IPS-18c (cell line): ENCODE results near the gene SPTAN1.
A peak's percentile ranks its signal among the peaks of the same experiment; 100 is the strongest.

ENCODE experiments used
- H3K4me3 ChIP-seq: 2 replicates; pipeline ENCODE4 v1.7.0; 2013; ENCODE audit warnings: low read depth, mild to moderate bottlenecking, low read length, moderate library complexity; ENCODE audit not compliant: insufficient read depth
- H3K9me3 ChIP-seq: one replicate; pipeline ENCODE4 v1.6.1; 2013; ENCODE audit warnings: mild to moderate bottlenecking, low read length, moderate library complexity; ENCODE audit not compliant: control insufficient read depth, insufficient read depth

Gene SPTAN1

DNA sequence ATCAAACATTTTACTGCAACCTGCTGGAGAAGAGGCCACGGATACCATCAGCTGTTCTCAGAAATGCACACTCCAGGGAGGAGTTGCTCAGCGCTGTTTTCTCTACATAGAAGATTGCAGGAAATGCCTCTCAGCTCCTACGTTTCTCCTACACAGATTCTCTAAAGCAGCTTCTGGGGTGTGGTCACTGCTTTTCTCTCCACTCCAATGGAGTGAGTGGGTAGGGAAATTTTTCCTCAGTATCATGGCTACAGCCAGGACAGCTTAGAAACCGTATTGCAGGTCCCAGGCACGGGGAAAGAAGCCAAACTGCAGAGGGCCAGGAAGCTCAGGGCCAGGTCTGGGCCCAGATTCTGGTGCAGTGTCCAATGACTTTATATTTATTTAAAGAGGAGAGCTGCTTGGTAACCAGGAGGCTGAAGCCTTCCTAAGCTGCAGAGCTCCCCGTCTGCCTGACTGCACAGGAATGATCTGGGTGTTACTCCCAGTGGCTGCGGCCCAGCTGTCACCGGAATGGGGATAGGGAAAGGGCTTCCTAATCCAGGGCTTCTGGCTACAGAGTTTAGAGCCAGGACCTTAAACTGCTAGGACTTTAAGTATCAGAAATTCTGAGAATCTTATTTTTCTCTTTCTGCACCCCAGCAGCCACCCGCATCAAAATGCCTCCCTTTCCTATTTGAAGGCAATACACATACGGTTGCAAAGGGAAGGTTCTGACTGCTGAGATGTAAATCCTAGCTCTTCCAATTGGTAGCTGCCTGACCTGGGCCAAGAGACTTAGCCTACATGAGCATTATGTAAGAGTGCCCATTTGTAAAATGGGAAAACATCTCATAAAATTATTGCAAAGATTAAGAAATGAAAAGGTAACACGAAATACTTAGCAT lies 1.4 kb upstream of the SPTAN1 start:
- peak overlapping the region; percentile 83 for H3K4me3 ChIP-seq
- H3K9me3 ChIP-seq: no peaks in the 10 kb centered on the region

DNA sequence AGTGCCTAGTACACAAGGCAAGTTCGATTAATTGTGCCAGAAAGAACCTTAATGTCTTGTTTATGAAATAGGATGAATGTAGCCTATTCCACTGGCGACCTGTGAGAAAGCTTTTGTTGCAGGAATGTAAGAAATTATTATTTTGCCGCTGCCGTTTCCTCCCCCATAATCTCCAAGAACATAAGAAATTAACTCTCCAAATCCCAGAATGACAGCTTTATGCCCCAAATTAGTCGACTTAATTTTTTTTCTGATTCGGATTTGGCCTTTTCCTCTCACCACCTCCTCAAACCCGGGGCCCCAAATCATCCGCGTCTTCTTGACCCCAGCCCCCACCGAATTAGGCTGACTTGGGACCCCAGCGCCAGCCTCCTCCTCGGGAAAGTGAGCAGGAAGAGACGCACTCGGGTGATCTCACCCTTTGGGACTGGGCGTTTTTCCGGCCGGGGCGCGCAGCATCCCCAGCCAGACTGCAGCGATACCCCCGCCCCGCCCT lies 682 bp upstream of the SPTAN1 start:
- Histone ChIP-seq H3K4me3 (peak overlapping the region; percentile 83), H3K9me3 (no peaks in the 10 kb centered on the region)

DNA sequence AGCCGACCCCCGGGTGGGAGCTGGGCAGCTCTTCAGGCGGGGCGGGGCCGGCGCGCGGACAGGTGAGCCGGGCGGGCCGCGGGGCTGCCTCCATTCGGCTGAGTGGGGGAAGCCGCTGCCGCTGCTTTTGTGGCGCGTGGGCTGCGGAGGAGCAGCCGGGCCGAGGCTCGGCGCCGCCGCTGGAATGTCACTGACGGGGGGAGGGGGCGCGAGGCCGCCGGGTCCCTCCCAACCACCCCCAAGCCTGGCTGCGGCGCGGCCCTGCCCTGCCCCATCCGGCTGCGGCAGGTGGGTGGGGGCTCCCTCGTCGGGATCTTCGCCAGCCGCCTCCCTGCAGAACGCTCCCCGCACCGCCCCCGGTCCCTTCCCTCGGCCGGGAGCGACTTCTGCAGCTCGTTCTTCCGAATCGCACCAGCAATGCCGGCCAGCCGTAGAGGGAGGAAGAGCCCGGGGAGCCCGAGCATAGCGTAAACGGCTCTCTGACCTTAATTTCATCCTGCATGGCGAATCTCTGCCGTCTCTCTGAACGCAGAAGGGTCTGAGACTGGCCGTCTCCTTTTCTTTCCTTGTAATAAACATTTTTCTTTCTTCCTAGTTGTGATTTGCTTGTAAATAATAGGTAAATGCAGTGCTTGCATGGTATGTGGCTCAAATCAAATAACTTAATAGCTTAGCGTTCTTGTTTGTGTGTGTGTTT lies 505 bp downstream of the SPTAN1 start:
- Histone ChIP-seq H3K9me3 (no peaks in the 10 kb centered on the region), H3K4me3 (peak overlapping the region; percentile 83)

DNA sequence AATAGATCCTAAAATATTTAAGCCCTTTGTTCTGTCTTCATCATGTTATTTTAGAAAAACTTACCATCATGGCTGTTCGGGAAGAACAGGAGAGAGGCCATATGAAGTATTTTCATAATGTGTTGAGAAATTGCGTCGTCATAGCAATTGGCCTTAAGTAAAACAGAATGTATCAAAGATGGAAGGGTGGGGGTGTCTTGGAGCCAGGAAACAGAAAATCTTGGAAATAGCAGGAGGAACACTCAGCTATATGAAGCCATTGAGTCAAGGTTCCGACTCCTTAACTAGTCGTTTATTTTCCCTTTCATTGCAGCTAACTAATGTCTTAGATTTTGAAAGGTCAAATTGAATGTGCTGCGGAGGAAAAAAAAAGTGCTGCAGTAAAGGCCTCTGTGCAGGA lies 1.3 kb downstream of the SPTAN1 start:
- no peaks in the 10 kb centered on the region for H3K9me3 ChIP-seq
- H3K4me3 ChIP-seq: peak overlapping the region; percentile 5; the same call in 1 of the 2 replicates

DNA sequence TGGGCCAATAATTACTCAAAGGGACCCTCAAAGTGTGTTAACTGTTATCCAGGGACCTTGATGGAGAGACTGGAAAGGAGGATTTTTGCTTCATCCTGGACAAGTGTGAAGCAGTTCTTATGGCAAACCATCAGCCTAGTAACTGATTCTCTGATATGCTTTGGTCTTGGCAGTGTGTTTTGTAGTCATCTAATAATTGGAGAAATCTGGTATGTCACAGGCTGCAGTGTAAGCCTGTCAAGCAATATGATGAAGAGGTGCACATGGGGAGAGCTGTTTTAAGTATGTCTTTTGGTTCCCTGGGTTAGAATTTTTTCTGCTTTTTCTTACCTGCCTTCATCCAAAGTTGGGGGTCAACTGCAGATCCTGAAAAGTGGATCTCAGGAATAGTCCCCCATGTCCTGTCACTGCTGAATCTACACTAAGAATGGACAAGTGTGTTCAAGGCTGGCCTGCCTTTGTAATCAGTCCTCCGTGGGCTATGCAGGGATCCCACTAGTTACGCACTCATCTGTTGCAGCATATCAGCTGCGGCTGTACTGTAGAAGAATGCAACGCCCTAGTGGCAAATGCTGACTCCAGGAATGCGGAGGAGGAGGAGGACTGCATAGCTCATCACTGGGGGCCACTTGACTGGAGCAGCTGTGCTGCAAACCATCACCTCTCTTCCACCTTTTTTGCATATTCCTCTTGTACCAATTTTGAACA lies 1.9 kb downstream of the SPTAN1 start:
- H3K4me3 ChIP-seq: peak overlapping the region; percentile 5
- H3K9me3 ChIP-seq: no peaks in the 10 kb centered on the region

DNA sequence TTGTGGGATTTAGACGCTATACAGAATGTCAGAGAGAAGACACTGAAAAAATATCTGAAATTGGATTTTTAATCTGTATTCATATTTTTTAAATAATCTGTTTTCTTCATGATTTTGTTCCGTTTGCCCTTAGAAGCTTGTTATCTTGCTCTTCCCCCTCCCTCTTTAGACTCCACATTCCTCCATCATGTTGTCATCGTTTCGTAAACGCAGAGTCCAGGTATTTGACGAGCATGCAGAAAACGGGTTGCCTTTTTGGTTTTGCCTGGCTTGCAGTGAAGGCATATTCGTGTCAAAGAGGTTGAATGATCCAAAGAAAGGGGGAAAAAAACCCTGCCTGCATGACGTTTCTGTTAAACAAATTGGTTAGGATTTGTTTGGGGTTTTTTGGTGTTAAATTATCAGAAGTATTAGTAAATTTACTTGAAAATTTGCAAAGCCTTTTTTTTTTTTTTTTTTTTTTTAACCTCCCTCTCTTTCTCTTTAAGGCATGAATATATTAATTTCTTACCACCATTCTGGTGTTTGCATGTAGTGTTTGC lies 2.9 kb downstream of the SPTAN1 start:
- no peaks in the 10 kb centered on the region for H3K9me3 ChIP-seq
- no peak overlapping the region for H3K4me3 ChIP-seq

DNA sequence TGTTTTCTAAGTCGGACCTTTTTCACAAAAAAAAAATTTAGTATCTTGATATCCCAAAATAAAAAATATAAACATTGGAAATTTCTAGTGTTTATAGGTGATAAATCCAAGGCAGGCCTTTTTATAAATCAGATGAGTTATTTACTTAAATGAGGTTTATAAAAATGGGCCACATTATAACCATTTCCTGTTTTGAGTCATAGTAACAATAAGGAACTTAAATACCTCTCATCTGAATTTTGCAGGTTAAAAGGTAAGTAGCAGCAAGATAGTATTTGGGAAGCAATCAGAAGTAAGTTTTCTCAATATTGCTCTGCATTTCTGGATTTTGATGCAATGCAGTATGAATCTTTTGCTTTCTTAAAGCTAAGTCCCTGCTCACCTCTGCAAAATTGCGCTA lies 3.9 kb downstream of the SPTAN1 start:
- no peaks in the 10 kb centered on the region for H3K9me3 ChIP-seq
- H3K4me3 ChIP-seq: no peak overlapping the region

DNA sequence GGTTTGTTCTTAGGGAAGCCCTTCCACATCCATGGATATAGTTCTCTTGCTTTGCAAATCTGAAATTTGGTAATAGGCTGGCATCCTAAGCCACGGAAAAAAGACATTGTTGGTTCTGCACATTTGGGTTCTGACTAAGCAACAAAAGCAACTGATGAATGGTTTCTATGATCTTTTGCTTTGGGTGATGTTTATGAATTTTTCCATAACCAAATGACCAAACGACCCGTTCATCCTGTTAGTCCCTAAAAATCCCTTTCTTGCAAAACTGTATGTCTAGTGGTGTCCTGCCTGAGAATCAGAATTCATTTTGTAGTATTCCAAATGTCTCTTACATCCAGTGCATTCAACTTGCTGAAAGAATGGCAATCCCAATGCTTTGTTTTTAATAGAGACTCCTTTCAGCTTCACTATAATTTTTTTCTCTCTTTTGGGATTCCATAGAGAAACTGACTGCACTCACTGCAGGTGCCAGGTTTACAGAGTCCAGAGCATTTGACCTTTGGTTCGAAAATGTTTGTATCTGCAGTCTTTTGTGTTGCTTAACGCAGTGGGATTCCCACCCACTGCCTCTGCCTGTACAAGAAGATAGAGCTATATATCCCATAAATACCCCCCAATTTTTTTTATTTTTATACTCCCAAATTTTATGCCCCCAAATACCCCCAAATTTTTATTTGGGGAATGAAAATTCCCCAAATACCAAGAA lies 4.7 kb downstream of the SPTAN1 start:
- no peak overlapping the region for H3K4me3 ChIP-seq
- H3K9me3 ChIP-seq: no peaks in the 10 kb centered on the region

DNA sequence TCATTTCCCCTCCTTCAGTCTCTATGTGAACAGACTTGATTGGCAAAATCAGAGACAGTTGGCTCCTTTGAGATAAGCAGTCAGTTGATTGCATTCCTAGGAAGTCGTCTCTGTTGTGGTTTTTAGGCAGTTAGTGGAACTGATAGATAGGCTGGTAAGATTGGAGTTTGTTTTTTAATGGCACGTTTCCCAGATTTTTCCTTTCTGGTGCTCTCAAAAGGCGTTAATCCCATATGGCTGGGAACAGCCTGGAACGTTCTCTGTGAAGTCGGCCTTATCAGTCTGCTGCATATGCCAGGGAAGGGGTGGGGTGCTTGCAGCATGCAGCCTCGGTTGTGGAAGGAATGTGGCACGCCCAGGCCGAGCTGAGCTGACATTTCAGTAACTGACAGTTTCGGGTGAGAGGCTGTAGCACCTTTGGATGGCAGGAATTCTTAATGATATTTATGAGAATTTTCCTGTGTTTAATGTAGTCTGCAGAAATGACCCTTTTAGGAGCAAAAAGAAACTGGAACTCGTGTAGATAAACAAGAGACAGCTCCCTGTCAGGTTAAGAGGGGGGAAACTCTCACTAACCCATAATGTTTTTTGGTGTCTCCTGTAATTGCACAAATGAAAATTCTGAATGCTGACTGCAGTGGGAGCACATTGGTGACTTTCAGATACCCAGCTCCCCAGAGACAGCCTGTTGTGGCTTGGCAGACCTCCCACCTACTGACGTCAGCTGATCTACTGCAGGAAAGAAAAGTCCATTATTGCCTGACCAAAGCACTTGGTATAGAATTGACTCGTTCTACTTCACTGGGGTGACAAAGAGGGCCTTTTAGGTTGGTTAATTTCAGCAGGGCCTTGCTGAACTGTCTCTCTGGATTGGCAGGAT lies 6.3 kb downstream of the SPTAN1 start:
- Histone ChIP-seq H3K4me3 (no peak overlapping the region), H3K9me3 (no peaks in the 10 kb centered on the region)

DNA sequence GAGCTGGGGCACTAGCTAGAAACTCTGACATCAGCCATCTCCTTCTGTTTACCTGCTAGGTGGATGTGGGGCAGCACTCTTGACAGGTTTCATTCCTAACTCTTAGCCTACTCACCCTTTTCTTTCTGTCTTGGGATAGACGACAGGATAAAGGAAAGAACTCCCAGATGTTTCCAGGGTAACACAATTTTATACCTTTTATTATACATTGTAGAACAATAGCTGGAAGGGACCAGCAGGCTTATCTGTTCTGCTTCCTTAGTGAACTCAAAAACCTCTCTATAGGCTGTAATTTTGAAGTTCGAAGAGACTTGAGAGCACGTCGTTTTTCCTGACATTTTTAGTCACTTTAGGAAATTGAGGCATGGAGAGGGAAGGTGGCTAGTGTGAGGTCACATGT lies 13.2 kb downstream of the SPTAN1 start:
- no peak overlapping the region for H3K4me3 ChIP-seq

DNA sequence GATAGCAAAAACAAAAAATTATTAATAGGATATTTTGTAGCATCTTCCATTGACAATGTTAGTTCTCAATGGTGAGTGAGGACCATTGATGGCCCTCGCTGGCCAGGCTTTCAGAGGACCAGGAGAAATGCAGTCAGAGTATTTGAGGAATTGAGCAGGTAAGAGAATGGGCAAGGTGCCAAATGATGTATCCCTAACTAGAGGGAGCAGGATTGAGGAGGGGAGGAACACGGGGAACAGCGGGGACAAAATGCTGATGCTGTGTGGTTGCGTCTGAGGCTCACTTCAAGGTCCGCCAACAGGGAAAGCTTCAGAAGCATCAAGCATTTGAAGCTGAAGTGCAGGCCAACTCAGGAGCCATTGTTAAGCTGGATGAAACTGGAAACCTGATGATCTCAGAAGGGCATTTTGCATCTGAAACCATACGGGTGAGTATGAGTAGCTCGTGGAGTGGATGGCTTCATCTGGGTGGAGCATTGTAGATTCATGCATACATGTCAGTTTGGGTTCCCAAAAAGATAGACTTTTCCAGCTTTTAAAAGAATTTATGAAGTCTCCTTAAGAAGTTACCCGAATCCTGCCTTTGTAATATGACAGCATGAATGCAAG lies 16.2 kb downstream of the SPTAN1 start:
- H3K9me3 ChIP-seq: peaks cover 3% of the 10 kb centered on the region
- H3K4me3 ChIP-seq: no peak overlapping the region

More for the DNA sequence above, 13.2 kb downstream of the SPTAN1 start:
- H3K9me3 ChIP-seq: peaks cover 3% of the 10 kb centered on the region

DNA sequence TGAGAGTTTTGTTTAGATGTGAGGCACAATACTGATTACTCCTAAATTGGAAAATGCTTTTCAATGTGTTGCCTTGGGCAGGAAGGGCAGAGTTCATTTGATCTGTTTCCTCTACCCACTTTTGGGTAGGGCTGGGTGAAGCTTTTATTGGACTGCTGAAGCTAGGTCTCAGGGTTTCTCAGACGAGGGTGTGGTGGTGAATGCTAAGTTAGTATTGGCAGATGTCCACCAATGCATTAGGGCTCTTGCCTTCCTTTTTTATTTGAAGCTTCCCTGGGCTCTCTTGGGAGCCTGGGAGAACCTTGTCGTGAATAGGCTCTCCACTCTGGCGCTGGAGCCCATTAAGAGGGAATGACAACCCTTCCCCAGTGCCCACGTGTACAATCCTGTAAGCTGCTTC lies 23.1 kb downstream of the SPTAN1 start:
- no peak overlapping the region for H3K4me3 ChIP-seq

DNA sequence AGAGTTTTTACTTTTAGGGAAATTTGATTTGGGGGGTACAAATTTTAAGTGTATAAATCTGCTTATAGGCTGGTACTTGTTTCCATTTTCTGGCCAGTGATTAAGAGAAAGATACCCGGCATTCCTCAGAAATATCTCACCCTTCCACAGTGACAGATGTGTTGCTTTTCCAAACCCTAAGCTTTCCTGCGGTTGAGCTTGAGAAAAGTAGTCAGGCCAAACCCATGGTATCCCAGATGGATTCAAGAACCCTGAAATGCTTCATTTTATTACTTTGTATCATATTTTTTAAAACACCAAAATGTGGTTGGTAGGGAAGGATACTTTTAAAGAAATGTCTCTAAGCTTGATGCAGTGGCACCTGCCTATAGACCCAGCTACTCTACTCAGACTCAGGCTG lies 23.5 kb downstream of the SPTAN1 start:
- no peaks in the 10 kb centered on the region for H3K9me3 ChIP-seq
- H3K4me3 ChIP-seq: no peak overlapping the region

More for the DNA sequence above, 23.1 kb downstream of the SPTAN1 start:
- no peaks in the 10 kb centered on the region for H3K9me3 ChIP-seq

DNA sequence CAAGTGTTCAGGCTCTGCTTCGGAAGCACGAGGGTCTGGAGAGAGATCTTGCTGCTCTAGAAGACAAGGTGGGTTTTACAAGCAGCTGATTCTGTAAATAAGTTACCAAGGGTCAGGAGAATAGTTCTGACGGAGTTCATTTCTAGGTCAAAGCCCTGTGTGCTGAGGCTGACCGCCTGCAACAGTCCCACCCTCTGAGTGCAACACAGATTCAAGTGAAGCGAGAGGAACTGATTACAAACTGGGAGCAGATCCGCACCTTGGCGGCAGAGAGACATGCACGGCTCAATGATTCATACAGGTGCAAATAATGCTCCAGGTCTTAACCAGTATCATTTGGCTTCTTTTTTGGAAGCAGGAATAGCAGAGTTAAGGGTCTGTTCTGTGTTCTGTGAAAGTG lies 24.8 kb downstream of the SPTAN1 start:
- Histone ChIP-seq H3K4me3 (no peak overlapping the region), H3K9me3 (no peaks in the 10 kb centered on the region)

DNA sequence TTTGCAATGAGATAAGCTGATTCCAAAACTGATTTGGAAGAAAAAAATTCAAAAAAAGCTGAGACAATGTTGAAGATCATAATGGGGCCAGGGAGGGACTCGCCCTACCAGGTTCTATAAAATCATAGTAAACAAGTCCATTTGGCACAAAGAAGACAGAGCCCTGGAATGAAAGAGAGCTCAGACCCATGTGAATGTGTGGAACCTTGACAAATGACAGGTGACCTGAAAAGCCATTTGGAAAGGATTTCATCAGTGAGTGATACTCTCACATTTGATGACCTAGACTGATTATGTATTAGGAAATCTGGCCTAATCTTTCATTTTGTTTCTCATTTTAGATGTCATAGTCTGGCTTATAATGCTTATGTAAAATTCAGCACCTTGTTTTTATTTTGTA lies 26.8 kb downstream of the SPTAN1 start:
- H3K9me3 ChIP-seq: no peaks in the 10 kb centered on the region
- H3K4me3 ChIP-seq: no peak overlapping the region

DNA sequence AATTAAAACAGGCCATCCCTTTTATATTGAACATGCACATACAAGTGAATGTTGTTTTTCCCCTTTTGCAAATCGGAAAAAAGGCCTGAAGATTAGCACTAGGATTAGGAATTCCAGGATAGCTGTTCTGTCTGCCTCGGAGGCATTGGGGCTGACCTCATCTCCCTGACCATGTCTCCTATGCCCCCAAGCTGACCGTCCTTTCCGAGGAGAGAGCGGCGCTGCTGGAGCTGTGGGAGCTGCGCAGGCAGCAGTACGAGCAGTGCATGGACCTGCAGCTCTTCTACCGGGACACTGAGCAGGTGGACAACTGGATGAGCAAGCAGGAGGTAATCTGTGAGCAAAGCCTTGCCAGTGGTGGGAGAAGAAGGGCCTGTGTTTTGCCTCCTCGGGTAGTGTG lies 28.3 kb downstream of the SPTAN1 start:
- Histone ChIP-seq H3K4me3 (no peak overlapping the region), H3K9me3 (no peaks in the 10 kb centered on the region)
